Measurements from ENCODE around the gene ELAVL2. TPM values are rescaled to one million over a fixed set of nuclear protein-coding genes. Genes with fewer than 3 reads are reported as not detected.

Gene ELAVL2
- total RNA-seq, 1 donor from 2014 or later, result not detected

GRCh38 chr9:23812673-23813072, 13.4 kb downstream of the ELAVL2 start:
- peaks cover 9% of the 10 kb centered on the region for H3K9me3 Mint-ChIP-seq
- intact Hi-C loops (cut with micrococcal nuclease), result no loop called here

GRCh38 chr9:23811633-23812032, 14.4 kb downstream of the ELAVL2 start:
- H3K27me3 Mint-ChIP-seq (ENCODE audit: insufficient read depth), result no peaks in the 10 kb centered on the region
- no peaks in the 10 kb centered on the region for H3K4me1 Mint-ChIP-seq (ENCODE audit: low read depth)
- intact Hi-C loops (cut with micrococcal nuclease), result no loop called here
- no peak overlapping the region for H3K4me3 Mint-ChIP-seq
- no peak for DNase-seq (ENCODE audit: low spot score)
- peaks cover 9% of the 10 kb centered on the region for H3K9me3 Mint-ChIP-seq
- H3K27ac Mint-ChIP-seq, result no peak overlapping the region
- no peaks in the 10 kb centered on the region for H3K36me3 Mint-ChIP-seq (ENCODE audit: low read depth)

More at GRCh38 chr9:23812673-23813072, 13.4 kb downstream of the ELAVL2 start:
- H3K4me1 Mint-ChIP-seq (ENCODE audit: low read depth), result no peaks in the 10 kb centered on the region
- no peak overlapping the region for H3K27ac Mint-ChIP-seq
- H3K27me3 Mint-ChIP-seq (ENCODE audit: insufficient read depth), result no peaks in the 10 kb centered on the region
- H3K4me3 Mint-ChIP-seq, result no peak overlapping the region
- H3K36me3 Mint-ChIP-seq (ENCODE audit: low read depth), result no peaks in the 10 kb centered on the region
- DNase-seq (ENCODE audit: low spot score), result no peak

- Mint-ChIP-seq H3K4me3 (no peak overlapping the region), H3K27ac (no peak overlapping the region)
- intact Hi-C loops (cut with micrococcal nuclease), result no loop called here
Measured at GRCh38 chr9:23803216-23803615, 22.8 kb downstream of the ELAVL2 start.

GRCh38 chr9:23801523-23801922, 24.5 kb downstream of the ELAVL2 start:
- Mint-ChIP-seq H3K27me3 (ENCODE audit: insufficient read depth) (no peaks in the 10 kb centered on the region), H3K27ac (no peak overlapping the region), H3K9me3 (peaks cover 3% of the 10 kb centered on the region), H3K4me3 (no peak overlapping the region), H3K36me3 (ENCODE audit: low read depth) (no peaks in the 10 kb centered on the region), H3K4me1 (ENCODE audit: low read depth) (no peaks in the 10 kb centered on the region)
- intact Hi-C loops (cut with micrococcal nuclease), result no loop called here
- DNase-seq (ENCODE audit: low spot score), result no peak

More at GRCh38 chr9:23803216-23803615, 22.8 kb downstream of the ELAVL2 start:
- Mint-ChIP-seq H3K27me3 (ENCODE audit: insufficient read depth) (no peaks in the 10 kb centered on the region), H3K36me3 (ENCODE audit: low read depth) (no peaks in the 10 kb centered on the region), H3K4me1 (ENCODE audit: low read depth) (no peaks in the 10 kb centered on the region), H3K9me3 (peaks cover 1% of the 10 kb centered on the region)
- DNase-seq (ENCODE audit: low spot score), result no peak

- intact Hi-C loops (cut with micrococcal nuclease), result no loop called here
- Mint-ChIP-seq H3K4me3 (no peak overlapping the region), H3K36me3 (ENCODE audit: low read depth) (no peaks in the 10 kb centered on the region), H3K9me3 (peaks cover 6% of the 10 kb centered on the region), H3K27me3 (ENCODE audit: insufficient read depth) (no peaks in the 10 kb centered on the region), H3K27ac (no peak overlapping the region), H3K4me1 (ENCODE audit: low read depth) (no peaks in the 10 kb centered on the region)
- DNase-seq (ENCODE audit: low spot score), result no peak
Measured at GRCh38 chr9:23799521-23799920, 26.5 kb downstream of the ELAVL2 start.

GRCh38 chr9:23798325-23798724, 27.7 kb downstream of the ELAVL2 start:
- Mint-ChIP-seq H3K9me3 (peaks cover 6% of the 10 kb centered on the region), H3K4me1 (ENCODE audit: low read depth) (no peaks in the 10 kb centered on the region), H3K36me3 (ENCODE audit: low read depth) (no peaks in the 10 kb centered on the region), H3K4me3 (no peak overlapping the region), H3K27ac (no peak overlapping the region), H3K27me3 (ENCODE audit: insufficient read depth) (no peaks in the 10 kb centered on the region)
- DNase-seq (ENCODE audit: low spot score), result no peak
- intact Hi-C loops (cut with micrococcal nuclease), result no loop called here

- peaks cover 6% of the 10 kb centered on the region for H3K9me3 Mint-ChIP-seq
- intact Hi-C loops (cut with micrococcal nuclease), result no loop called here
- no peaks in the 10 kb centered on the region for H3K4me1 Mint-ChIP-seq (ENCODE audit: low read depth)
- H3K4me3 Mint-ChIP-seq, result no peak overlapping the region
- DNase-seq (ENCODE audit: low spot score), result no peak
- no peaks in the 10 kb centered on the region for H3K27me3 Mint-ChIP-seq (ENCODE audit: insufficient read depth)
- H3K36me3 Mint-ChIP-seq (ENCODE audit: low read depth), result no peaks in the 10 kb centered on the region
- H3K27ac Mint-ChIP-seq, result no peak overlapping the region
Measured at GRCh38 chr9:23796209-23796608, 29.8 kb downstream of the ELAVL2 start.

GRCh38 chr9:23790351-23791260, 35.4 kb downstream of the ELAVL2 start:
- Mint-ChIP-seq H3K36me3 (ENCODE audit: low read depth) (no peaks in the 10 kb centered on the region), H3K4me1 (ENCODE audit: low read depth) (no peaks in the 10 kb centered on the region), H3K27me3 (ENCODE audit: insufficient read depth) (no peaks in the 10 kb centered on the region), H3K27ac (no peak overlapping the region), H3K4me3 (no peak overlapping the region), H3K9me3 (peaks cover 3% of the 10 kb centered on the region)
- DNase-seq (ENCODE audit: low spot score), result no peak
- intact Hi-C loops (cut with micrococcal nuclease), result no loop called here

- no peak overlapping the region for H3K4me3 Mint-ChIP-seq
- H3K36me3 Mint-ChIP-seq (ENCODE audit: low read depth), result no peaks in the 10 kb centered on the region
- peaks cover 3% of the 10 kb centered on the region for H3K9me3 Mint-ChIP-seq
- no peaks in the 10 kb centered on the region for H3K27me3 Mint-ChIP-seq (ENCODE audit: insufficient read depth)
- intact Hi-C loops (cut with micrococcal nuclease), result no loop called here
- DNase-seq (ENCODE audit: low spot score), result no peak
- H3K27ac Mint-ChIP-seq, result no peak overlapping the region
- no peaks in the 10 kb centered on the region for H3K4me1 Mint-ChIP-seq (ENCODE audit: low read depth)
Measured at GRCh38 chr9:23789529-23790254, 36.3 kb downstream of the ELAVL2 start.

- no peak for DNase-seq (ENCODE audit: low spot score)
- Mint-ChIP-seq H3K27ac (no peak overlapping the region), H3K36me3 (ENCODE audit: low read depth) (no peaks in the 10 kb centered on the region), H3K27me3 (ENCODE audit: insufficient read depth) (no peaks in the 10 kb centered on the region), H3K9me3 (peaks cover 6% of the 10 kb centered on the region), H3K4me3 (no peak overlapping the region), H3K4me1 (ENCODE audit: low read depth) (no peaks in the 10 kb centered on the region)
- intact Hi-C loops (cut with micrococcal nuclease), result no loop called here
Measured at GRCh38 chr9:23784962-23785361, 41.1 kb downstream of the ELAVL2 start.

GRCh38 chr9:23783509-23783908, 42.5 kb downstream of the ELAVL2 start:
- no peak for DNase-seq (ENCODE audit: low spot score)
- Mint-ChIP-seq H3K36me3 (ENCODE audit: low read depth) (no peaks in the 10 kb centered on the region), H3K27ac (no peak overlapping the region), H3K4me3 (no peak overlapping the region), H3K4me1 (ENCODE audit: low read depth) (no peaks in the 10 kb centered on the region), H3K9me3 (peaks cover 5% of the 10 kb centered on the region), H3K27me3 (ENCODE audit: insufficient read depth) (no peaks in the 10 kb centered on the region)
- intact Hi-C loops (cut with micrococcal nuclease), result no loop called here

GRCh38 chr9:23779220-23779619, 46.8 kb downstream of the ELAVL2 start:
- intact Hi-C loops (cut with micrococcal nuclease), result no loop called here
- H3K27ac Mint-ChIP-seq, result no peak overlapping the region
- no peaks in the 10 kb centered on the region for H3K27me3 Mint-ChIP-seq (ENCODE audit: insufficient read depth)

GRCh38 chr9:23777328-23777727, 48.7 kb downstream of the ELAVL2 start:
- no peaks in the 10 kb centered on the region for H3K27me3 Mint-ChIP-seq (ENCODE audit: insufficient read depth)
- H3K27ac Mint-ChIP-seq, result no peak overlapping the region
- no peaks in the 10 kb centered on the region for H3K36me3 Mint-ChIP-seq (ENCODE audit: low read depth)
- DNase-seq (ENCODE audit: low spot score), result no peak
- no peaks in the 10 kb centered on the region for H3K4me1 Mint-ChIP-seq (ENCODE audit: low read depth)
- H3K9me3 Mint-ChIP-seq, result peaks cover 3% of the 10 kb centered on the region
- H3K4me3 Mint-ChIP-seq, result no peak overlapping the region
- intact Hi-C loops (cut with micrococcal nuclease), result no loop called here

More at GRCh38 chr9:23779220-23779619, 46.8 kb downstream of the ELAVL2 start:
- Mint-ChIP-seq H3K4me3 (no peak overlapping the region), H3K4me1 (ENCODE audit: low read depth) (no peaks in the 10 kb centered on the region), H3K36me3 (ENCODE audit: low read depth) (no peaks in the 10 kb centered on the region), H3K9me3 (peaks cover 3% of the 10 kb centered on the region)
- DNase-seq (ENCODE audit: low spot score), result no peak

All from activated T-helper 1 cell treated with anti-CD3 and anti-CD28 coated beads, Interleukin-12 subunit alpha, Interleukin-12 subunit beta, Interleukin-2, Interleukin-4 antibody, amounts not matched to agents 30 ng/mL and 10 ng/mL and 1 ng/mL, durations not matched to agents 14 hours and 24 hours and 36 hours (primary cell).